MM.1S (cell line): ENCODE measurements around the gene ZDBF2.

Experiments
- DNase-seq: peaks from one replicate; pipeline ENCODE4 v3.0.0-alpha.2; 2015
- H2AFZ ChIP-seq: fragments of 300-600 bp; sonication (generic); 2 replicates; pipeline ENCODE4 v1.6.0; 2016; ENCODE audit warnings: antibody characterized with exemption, low read length
- H3F3A ChIP-seq: fragments of 300-600 bp; sonication (generic); 2 replicates; pipeline ENCODE4 v1.6.1; 2016; ENCODE audit warnings: mild to moderate bottlenecking, antibody characterized with exemption, low read length, moderate library complexity, mixed read lengths; ENCODE audit not compliant: insufficient read depth
- H3K27ac ChIP-seq: fragments of 300-600 bp; sonication (generic); 2 replicates; pipeline ENCODE4 v1.5.1; 2016; ENCODE audit warnings: mild to moderate bottlenecking, low read length
- H3K27me3 ChIP-seq: fragments of 300-600 bp; sonication (generic); replicated peaks from 2 replicates; pipeline ENCODE4 v1.6.0; 2016; ENCODE audit warnings: low read length; ENCODE audit not compliant: insufficient read depth
- H3K36me3 ChIP-seq: fragments of 300-600 bp; sonication (generic); replicated peaks from 2 replicates; pipeline ENCODE4 v1.6.1; 2016; ENCODE audit warnings: mild to moderate bottlenecking, low read length, mixed read lengths; ENCODE audit not compliant: insufficient read depth
- H3K4me1 ChIP-seq: fragments of 300-600 bp; sonication (generic); 2 replicates; pipeline ENCODE4 v1.6.1; 2016; ENCODE audit warnings: low read length, mixed read lengths
- H3K4me2 ChIP-seq: fragments of 300-600 bp; sonication (generic); 2 replicates; pipeline ENCODE4 v1.6.0; 2016; ENCODE audit warnings: low read depth, low read length
- H3K4me3 ChIP-seq: fragments of 300-600 bp; sonication (generic); 2 replicates; pipeline ENCODE4 v1.5.1; 2016; ENCODE audit warnings: low read length, mixed read lengths
- H3K79me2 ChIP-seq: fragments of 300-600 bp; sonication (generic); 2 replicates; pipeline ENCODE4 v1.6.1; 2016; ENCODE audit warnings: mixed run types, low read length, mixed read lengths
- H3K9ac ChIP-seq: fragments of 300-600 bp; sonication (generic); 2 replicates; pipeline ENCODE4 v1.6.1; 2016; ENCODE audit warnings: low read length, mixed read lengths
- H3K9me2 ChIP-seq: fragments of 300-600 bp; sonication (generic); replicated peaks from 2 replicates; pipeline ENCODE4 v1.6.1; 2016; ENCODE audit warnings: mild to moderate bottlenecking, low read length, mixed read lengths; ENCODE audit not compliant: insufficient read depth
- H3K9me3 ChIP-seq: fragments of 300-600 bp; sonication (generic); replicated peaks from 2 replicates; pipeline ENCODE4 v1.6.1; 2016; ENCODE audit warnings: mild to moderate bottlenecking, low read length, mixed read lengths; ENCODE audit not compliant: insufficient read depth
- H4K20me1 ChIP-seq: fragments of 300-600 bp; sonication (generic); 2 replicates; pipeline ENCODE4 v1.6.1; 2016; ENCODE audit warnings: mild to moderate bottlenecking, low read length, moderate library complexity, mixed read lengths; ENCODE audit not compliant: insufficient read depth
- EZH2 ChIP-seq: fragments of 300-600 bp; sonication (generic); optimal IDR thresholded peaks from 2 replicates; pipeline ENCODE3; 2017; ENCODE audit warnings: low read depth, mild to moderate bottlenecking, antibody characterized with exemption, low read length, mixed read lengths
- EZH2phosphoT487 ChIP-seq: fragments of 300-600 bp; sonication (generic); IDR thresholded peaks from 2 replicates; pipeline ENCODE4 v1.6.1; 2018; ENCODE audit warnings: antibody characterized with exemption, low read length
- TF ChIP-seq, protein P1 (sequence below): fragments of 300-600 bp; sonication (generic); IDR thresholded peaks from 2 replicates; pipeline ENCODE4 v1.5.1; 2016; ENCODE audit warnings: antibody characterized with exemption, low read length, mixed read lengths

Gene ZDBF2

DNA sequence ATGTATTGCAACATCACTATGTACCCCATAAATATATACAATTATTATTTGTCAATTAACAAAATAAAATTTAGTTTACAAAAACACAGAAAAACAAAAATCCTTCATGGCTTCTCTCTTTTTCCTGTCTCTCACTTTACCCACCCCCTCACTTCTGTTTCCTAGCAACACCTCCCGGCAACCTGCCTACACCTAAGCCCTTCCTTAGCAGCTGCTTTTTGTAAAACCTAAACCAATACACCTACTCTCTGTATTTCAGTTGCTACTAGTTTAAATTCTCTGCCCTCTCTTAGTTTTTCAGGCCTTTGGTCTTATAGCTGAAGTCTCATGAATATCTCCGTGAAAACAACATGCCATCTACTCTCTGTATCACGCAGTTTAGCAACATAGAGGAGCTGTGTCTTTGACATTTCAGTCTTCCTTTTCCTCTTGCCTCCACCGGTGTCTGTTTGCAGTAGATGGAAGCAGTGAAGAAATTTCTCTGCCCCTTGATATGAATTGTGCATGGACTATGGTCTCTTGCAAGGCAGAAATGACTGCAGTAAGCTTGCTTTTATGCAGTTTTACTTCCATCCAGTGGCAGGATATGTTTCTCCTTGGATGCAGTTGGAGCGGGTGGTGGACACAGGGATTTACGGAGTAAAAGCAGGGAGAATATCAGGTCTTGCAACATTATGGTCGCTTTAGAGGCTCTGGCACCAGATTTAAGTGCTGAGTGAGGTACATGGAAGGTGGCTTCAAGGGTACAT lies 42.0 kb upstream of the ZDBF2 start:
- Histone ChIP-seq H3K36me3 (no peaks in the 10 kb centered on the region), H3K9ac (no peak overlapping the region), H3K4me1 (peaks cover 17% of the 10 kb centered on the region), H3K79me2 (no peaks in the 10 kb centered on the region), H3K27ac (no peak overlapping the region), H3K9me2 (no peaks in the 10 kb centered on the region), H2AFZ (no peak overlapping the region), H3F3A (peaks cover 13% of the 10 kb centered on the region; the same call in 1 of the 2 replicates), H3K4me2 (no peak overlapping the region), H3K27me3 (no peaks in the 10 kb centered on the region), H4K20me1 (no peaks in the 10 kb centered on the region), H3K4me3 (no peak overlapping the region), H3K9me3 (no peaks in the 10 kb centered on the region)
- TF ChIP-seq EZH2 (no peak), EZH2phosphoT487 (no peak)
- DNase-seq = no peak

DNA sequence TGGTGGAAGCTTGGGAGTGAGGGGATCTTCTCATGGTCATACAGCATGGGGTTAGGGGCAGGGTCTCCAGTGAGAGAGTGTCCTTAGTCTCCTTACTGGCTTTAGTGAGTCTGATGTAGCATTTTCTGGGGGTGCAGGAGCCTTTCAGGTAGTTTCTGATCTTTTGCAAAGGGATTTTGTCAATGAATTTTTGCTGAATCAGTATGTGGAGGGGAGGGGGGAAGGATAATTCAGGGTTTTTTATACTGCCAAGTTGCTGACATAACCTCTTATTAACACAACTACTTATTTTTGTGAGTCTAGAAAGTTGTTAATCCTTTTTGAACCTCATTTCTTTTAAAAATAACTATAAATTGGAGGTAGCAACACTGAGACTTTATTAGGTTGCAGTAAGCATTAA lies 35.3 kb upstream of the ZDBF2 start:
- no peak overlapping the region for H3K4me2 ChIP-seq
- no peak overlapping the region for H3K4me3 ChIP-seq
- no peaks in the 10 kb centered on the region for H3K36me3 ChIP-seq
- H3K9me2 ChIP-seq = no peaks in the 10 kb centered on the region
- no peaks in the 10 kb centered on the region for H3K79me2 ChIP-seq
- no peak overlapping the region for H2AFZ ChIP-seq
- H3K9me3 ChIP-seq = no peaks in the 10 kb centered on the region
- H4K20me1 ChIP-seq = no peaks in the 10 kb centered on the region
- no peaks in the 10 kb centered on the region for H3F3A ChIP-seq
- TF ChIP-seq, protein P1, sequence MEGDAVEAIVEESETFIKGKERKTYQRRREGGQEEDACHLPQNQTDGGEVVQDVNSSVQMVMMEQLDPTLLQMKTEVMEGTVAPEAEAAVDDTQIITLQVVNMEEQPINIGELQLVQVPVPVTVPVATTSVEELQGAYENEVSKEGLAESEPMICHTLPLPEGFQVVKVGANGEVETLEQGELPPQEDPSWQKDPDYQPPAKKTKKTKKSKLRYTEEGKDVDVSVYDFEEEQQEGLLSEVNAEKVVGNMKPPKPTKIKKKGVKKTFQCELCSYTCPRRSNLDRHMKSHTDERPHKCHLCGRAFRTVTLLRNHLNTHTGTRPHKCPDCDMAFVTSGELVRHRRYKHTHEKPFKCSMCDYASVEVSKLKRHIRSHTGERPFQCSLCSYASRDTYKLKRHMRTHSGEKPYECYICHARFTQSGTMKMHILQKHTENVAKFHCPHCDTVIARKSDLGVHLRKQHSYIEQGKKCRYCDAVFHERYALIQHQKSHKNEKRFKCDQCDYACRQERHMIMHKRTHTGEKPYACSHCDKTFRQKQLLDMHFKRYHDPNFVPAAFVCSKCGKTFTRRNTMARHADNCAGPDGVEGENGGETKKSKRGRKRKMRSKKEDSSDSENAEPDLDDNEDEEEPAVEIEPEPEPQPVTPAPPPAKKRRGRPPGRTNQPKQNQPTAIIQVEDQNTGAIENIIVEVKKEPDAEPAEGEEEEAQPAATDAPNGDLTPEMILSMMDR = no peak
- TF ChIP-seq EZH2 = no peak
- no peak for TF ChIP-seq EZH2phosphoT487
- no peak overlapping the region for H3K27ac ChIP-seq
- H3K27me3 ChIP-seq = no peaks in the 10 kb centered on the region
- DNase-seq = no peak
- no peak overlapping the region for H3K9ac ChIP-seq
- H3K4me1 ChIP-seq = peaks cover 5% of the 10 kb centered on the region; the same call in 1 of the 2 replicates

DNA sequence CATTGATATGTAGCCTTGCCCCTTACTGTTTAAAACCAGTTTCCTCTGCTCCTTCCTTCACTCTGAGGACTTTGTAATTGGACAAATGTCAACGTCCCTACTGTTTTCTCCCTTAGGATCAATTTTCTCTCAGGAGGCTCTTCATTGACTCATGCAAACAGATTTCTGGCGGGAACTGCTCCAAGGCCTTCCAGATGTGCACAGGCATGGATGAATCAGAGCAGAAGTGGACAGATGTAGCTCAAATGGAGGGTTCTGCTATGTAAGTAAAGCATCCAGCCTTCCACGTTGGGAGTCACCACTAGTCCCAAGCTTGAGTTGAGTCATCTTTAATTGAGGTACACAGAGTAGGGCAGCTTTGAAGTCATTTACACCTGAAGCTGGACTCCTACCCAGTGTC lies 34.1 kb upstream of the ZDBF2 start:
- no peak overlapping the region for H2AFZ ChIP-seq
- H4K20me1 ChIP-seq = no peaks in the 10 kb centered on the region
- H3K36me3 ChIP-seq = no peaks in the 10 kb centered on the region
- no peak overlapping the region for H3K4me2 ChIP-seq
- TF ChIP-seq, protein P1 = no peak
- TF ChIP-seq EZH2 (no peak), EZH2phosphoT487 (no peak)
- H3K27me3 ChIP-seq = no peaks in the 10 kb centered on the region
- no peaks in the 10 kb centered on the region for H3K9me3 ChIP-seq
- no peaks in the 10 kb centered on the region for H3K9me2 ChIP-seq
- no peak overlapping the region for H3K9ac ChIP-seq
- peaks cover 12% of the 10 kb centered on the region for H3K4me1 ChIP-seq
- H3K27ac ChIP-seq = no peak overlapping the region
- no peak for DNase-seq
- no peaks in the 10 kb centered on the region for H3K79me2 ChIP-seq
- H3F3A ChIP-seq = peaks cover 6% of the 10 kb centered on the region
- no peak overlapping the region for H3K4me3 ChIP-seq

DNA sequence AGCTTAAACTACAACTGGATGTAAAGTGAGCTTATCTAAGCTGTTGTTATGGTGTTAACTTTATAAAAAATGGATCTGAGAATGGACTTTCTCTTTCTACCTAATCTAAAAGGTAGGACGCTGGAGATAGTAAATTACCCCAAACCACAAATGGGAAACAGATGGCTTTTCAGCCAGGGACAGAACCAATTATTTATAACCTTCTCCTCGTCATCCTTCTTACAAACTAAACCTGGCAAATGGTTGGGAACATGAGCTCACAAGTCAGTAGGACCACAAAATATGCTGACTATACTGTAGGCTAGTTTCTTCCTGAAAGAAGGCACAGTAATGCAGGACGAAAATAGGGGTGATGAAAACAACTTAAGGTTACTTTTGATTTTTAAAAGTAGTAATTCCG lies 32.7 kb upstream of the ZDBF2 start:
- H3K9me3 ChIP-seq = no peaks in the 10 kb centered on the region
- 0 out of 2 replicates have a peak overlapping the region, but pooled peaks have one; percentile 4 for H3K4me2 ChIP-seq
- H3K9me2 ChIP-seq = no peaks in the 10 kb centered on the region
- no peaks in the 10 kb centered on the region for H3K27me3 ChIP-seq
- no peaks in the 10 kb centered on the region for H3K79me2 ChIP-seq
- H3K27ac ChIP-seq = no peak overlapping the region
- no peaks in the 10 kb centered on the region for H4K20me1 ChIP-seq
- H3F3A ChIP-seq = peaks cover 18% of the 10 kb centered on the region
- H3K4me1 ChIP-seq = peaks cover 14% of the 10 kb centered on the region
- no peak for DNase-seq
- TF ChIP-seq EZH2 = no peak
- TF ChIP-seq EZH2phosphoT487 = no peak
- TF ChIP-seq, protein P1 = no peak
- H3K9ac ChIP-seq = no peak overlapping the region
- H3K4me3 ChIP-seq = no peak overlapping the region
- H3K36me3 ChIP-seq = no peaks in the 10 kb centered on the region
- no peak overlapping the region for H2AFZ ChIP-seq
